Heart left ventricle (tissue), 16 donors: ENCODE data around the gene ABCC12. TPM values are rescaled to one million over a fixed set of nuclear protein-coding genes. Genes with fewer than 3 reads are reported as not detected.

Experiments used
- ATAC-seq, 4 donors: fragments of 200-7000 bp; cut with Tn5 transposase; one replicate each; pipeline ENCODE4 v1.9.1; 2020 to 2022; ENCODE audit warnings: moderate library complexity in 4 of 4, mild to moderate bottlenecking in 3 of 4, moderate number of reproducible peaks in 1 of 4
- DNase-seq, 5 donors: peaks; one replicate each; pipeline ENCODE4 v3.0.0-alpha.2; 2020
- H3K27ac ChIP-seq, 12 donors: fragments of 200-600 bp; sonication (generic) in 4 of 12; one replicate each; pipeline versions ENCODE4 v1.5.0 to v1.8.0; 2016 to 2022; ENCODE audit warnings: mild to moderate bottlenecking in 2 of 12
- H3K27me3 ChIP-seq, 9 donors: fragments of 200-600 bp; sonication (generic) in 2 of 9; one replicate each; pipeline versions ENCODE4 v1.5.1 to v1.8.0; 2016 to 2022; ENCODE audit warnings: mild to moderate bottlenecking in 3 of 9
- H3K36me3 ChIP-seq, 9 donors: fragments of 200-600 bp; sonication (generic) in 2 of 9; one replicate each; pipeline versions ENCODE4 v1.5.0 to v1.8.0; 2018 to 2022; ENCODE audit warnings: mild to moderate bottlenecking in 2 of 9
- H3K4me1 ChIP-seq, 12 donors: fragments of 200-600 bp; sonication (generic) in 4 of 12; one replicate each; pipeline versions ENCODE4 v1.5.0 to v1.8.0; 2016 to 2022; ENCODE audit warnings: mild to moderate bottlenecking in 3 of 12
- H3K4me3 ChIP-seq, 12 donors: fragments of 200-600 bp; sonication (generic) in 4 of 12; one replicate each; pipeline versions ENCODE4 v1.5.0 to v1.8.0; 2017 to 2022; ENCODE audit warnings: mild to moderate bottlenecking in 9 of 12, moderate library complexity in 4 of 12
- H3K9me3 ChIP-seq, 12 donors: fragments of 200-600 bp; sonication (generic) in 4 of 12; one replicate each; pipeline versions ENCODE4 v1.5.0 to v1.8.0; 2016 to 2022; ENCODE audit warnings: mild to moderate bottlenecking in 1 of 12
- CTCF ChIP-seq, 12 donors: fragments of 200-600 bp; sonication (generic) in 4 of 12; IDR thresholded peaks; one replicate each; pipeline versions ENCODE4 v1.5.0 to v1.8.0; 2018 to 2022; ENCODE audit warnings: antibody characterized with exemption in 12 of 12, mild to moderate bottlenecking in 5 of 12
- POLR2A ChIP-seq, 2 donors: fragments of 450-650 bp; IDR thresholded peaks; one replicate each; pipeline ENCODE4 v1.6.1; 2017; ENCODE audit warnings: antibody characterized with exemption in 2 of 2, mild to moderate bottlenecking in 2 of 2, moderate library complexity in 2 of 2
- WGBS, 4 donors: extraction: QIAGEN DNeasy Blood & Tissue Kit in 2 of 4; methylation state at CpG; one replicate each; pipeline versions ENCODE4 v1.1.5 to v1.1.7; 2013 to 2018; 5-methylcytosine and 5-hydroxymethylcytosine counted together
- intact Hi-C, 10 donors: fragments of 100-400 bp; cut with DNase I; formaldehyde crosslinking; loops; one replicate each; pipeline versions ENCODE4 v1.11.1 to v1.14.2; 2022
- polyA plus RNA-seq, 2 donors: library from polyadenylated mRNA; stranded (reverse); fragments of 200-250 nt; gene quantifications; one replicate each; pipeline ENCODE4 v1.2.3, GENCODE V29; 2013
- total RNA-seq, 9 donors: library from RNA; depleted of rRNA in 2 of 9; stranded (reverse); fragments of >200 nt in 2 of 9; fragmentation: NEBNext Ultra II Directional in 3 of 9; extraction: Animal tissue kit (Norgen Biotek cat#: 25700) in 3 of 9; gene quantifications; one replicate each; pipeline versions ENCODE4 v1.1.0 to v1.2.4, GENCODE V29; 2016 to 2023
- donor health status: ischemic (EF 13 %, LVEDD 7.1; RV severe dilation, severe dysfunction).
- donor health status: healthy with polysubstance abuse.
- donor health status: DM: no; HTN: yes; CAD: no.
- donor health status: DM: no; HTN: no; CAD: no.
- donor health status: ischemic (EF 25% LVEDD 6.9; RV normal size, moderate dysfunction).
- donor health status: ischemic (EF 25% LVEDD 5.7; RV mildly dilated, moderate dysfunction).
- donor health status: healthy.
- donor health status: DM: yes; HTN: yes; CAD: no.
- donor health status: ischemic (EF 35%, LVEDD 5.7; RV mildly dilated, moderate dysfunction).
- donor health status: nonischemic (EF 11% LVEDD 7.7; RV severe dilation, severe dysfunction).
- donor health status: DM: yes; HTN: yes; CAD: no.
- donor health status: PGD.
- donor health status: ischemic (EF 29% LVEDD 5.4; RV normal size, mild dysfunction).
- donor health status: nonischemic (EF 23%, LVEDD 6.1; RV moderate dilation, normal function).

ABCC12 gene
- total and polyA plus RNA-seq, 11 donors: 0.08 to 0.27 (median 0.10) TPM; not detected in 7

- DNase-seq (no peak), ATAC-seq (no peak)
- peaks cover 0 to 16% (median 3%) of the 10 kb centered on the region in 12 donors for H3K4me1 ChIP-seq
- H3K27ac ChIP-seq: no peak overlapping the region
- H3K27me3 ChIP-seq: no peaks in the 10 kb centered on the region
- WGBS, 4 donors: 75 to 85% (median 80%) methylated on average over 5 of the region's 5 CpGs
- H3K36me3 ChIP-seq: no peaks in the 10 kb centered on the region
- intact Hi-C loops: no loop called here
- H3K9me3 ChIP-seq: no peaks in the 10 kb centered on the region
- no peak overlapping the region for H3K4me3 ChIP-seq
- TF ChIP-seq POLR2A (IDR thresholded peaks at IDR 0.05): no peak
- no peak for TF ChIP-seq CTCF (IDR thresholded peaks at IDR 0.05)
Measured at GRCh38 chr16:48121276-48121675, 34.5 kb downstream of the ABCC12 start.

- no peaks in the 10 kb centered on the region for H3K27me3 ChIP-seq
- no peak overlapping the region for H3K27ac ChIP-seq
- intact Hi-C loops: no loop called here
- H3K36me3 ChIP-seq: no peaks in the 10 kb centered on the region
- peaks cover 0 to 4% (median 0%) of the 10 kb centered on the region in 12 donors for H3K4me1 ChIP-seq
- DNase-seq (no peak), ATAC-seq (no peak)
- H3K4me3 ChIP-seq: no peak overlapping the region
- TF ChIP-seq CTCF (IDR thresholded peaks at IDR 0.05) (no peak), POLR2A (IDR thresholded peaks at IDR 0.05) (no peak)
- H3K9me3 ChIP-seq: no peaks in the 10 kb centered on the region
- 84 to 91% (median 88%) methylated on average over 2 of the region's 2 CpGs for WGBS, 4 donors
Measured at GRCh38 chr16:48118841-48119240, 37.0 kb downstream of the ABCC12 start.

GRCh38 chr16:48117217-48118105 is 38.3 kb downstream of the ABCC12 start:
- Histone ChIP-seq H3K4me3 (no peak overlapping the region), H3K9me3 (no peaks in the 10 kb centered on the region), H3K27me3 (no peaks in the 10 kb centered on the region), H3K36me3 (no peaks in the 10 kb centered on the region), H3K4me1 (peaks cover 0 to 13% (median 2%) of the 10 kb centered on the region in 12 donors), H3K27ac (no peak overlapping the region)
- TF ChIP-seq CTCF (IDR thresholded peaks at IDR 0.05) (peak; percentile 45 to 66 (median 58)), POLR2A (IDR thresholded peaks at IDR 0.05) (no peak)
- intact Hi-C loops: no loop called here
- WGBS, 4 donors: 72 to 78% (median 74%) methylated on average over 16 to 22 of the region's 22 CpGs
- DNase-seq (peak in 3 of 5 donors; percentile 27 to 71 (median 49)), ATAC-seq (peak in 3 of 4 donors; percentile 13 to 44 (median 25))

GRCh38 chr16:48115299-48115698 is 40.5 kb downstream of the ABCC12 start:
- Histone ChIP-seq H3K27me3 (no peaks in the 10 kb centered on the region), H3K4me1 (peaks cover 0 to 14% (median 2%) of the 10 kb centered on the region in 12 donors), H3K4me3 (no peak overlapping the region), H3K27ac (no peak overlapping the region), H3K36me3 (no peaks in the 10 kb centered on the region), H3K9me3 (no peaks in the 10 kb centered on the region)
- intact Hi-C loops: no loop called here
- 95 to 96% (median 95%) methylated on average over 14 of the region's 14 CpGs for WGBS, 4 donors
- DNase-seq (no peak), ATAC-seq (no peak)
- no peak for TF ChIP-seq CTCF (IDR thresholded peaks at IDR 0.05)
- TF ChIP-seq POLR2A (IDR thresholded peaks at IDR 0.05): no peak
